Memory B cell (primary cell): ENCODE measurements around the gene OSBPL5.

Experiments used
- ATAC-seq: fragments of 150-1000 bp; cut with Tn5 transposase; 2 replicates; pipeline ENCODE4 v1.10.0; 2021; ENCODE audit warnings: low read depth, mild to moderate bottlenecking, moderate library complexity
- DNase-seq, 2 donors: peaks; one replicate each; pipeline ENCODE4 v3.0.0; 2022; ENCODE audit warnings: low spot score in 2 of 2
- H3K27ac Mint-ChIP-seq: one replicate; pipeline ENCODE4 v1.8.0; 2022; ENCODE audit warnings: mild to moderate bottlenecking, moderate library complexity, mixed read lengths
- H3K27me3 Mint-ChIP-seq: one replicate; pipeline ENCODE4 v1.8.0; 2022; ENCODE audit warnings: mixed read lengths
- H3K36me3 Mint-ChIP-seq: one replicate; pipeline ENCODE4 v1.8.0; 2022; ENCODE audit warnings: mild to moderate bottlenecking, mixed read lengths
- H3K4me1 Mint-ChIP-seq: one replicate; pipeline ENCODE4 v1.8.0; 2022; ENCODE audit warnings: mixed read lengths
- H3K4me3 Mint-ChIP-seq: one replicate; pipeline ENCODE4 v1.8.0; 2022; ENCODE audit warnings: mild to moderate bottlenecking, moderate library complexity, mixed read lengths
- H3K9me3 Mint-ChIP-seq: one replicate; pipeline ENCODE4 v1.8.0; 2022; ENCODE audit warnings: mixed read lengths

The OSBPL5 gene

DNA sequence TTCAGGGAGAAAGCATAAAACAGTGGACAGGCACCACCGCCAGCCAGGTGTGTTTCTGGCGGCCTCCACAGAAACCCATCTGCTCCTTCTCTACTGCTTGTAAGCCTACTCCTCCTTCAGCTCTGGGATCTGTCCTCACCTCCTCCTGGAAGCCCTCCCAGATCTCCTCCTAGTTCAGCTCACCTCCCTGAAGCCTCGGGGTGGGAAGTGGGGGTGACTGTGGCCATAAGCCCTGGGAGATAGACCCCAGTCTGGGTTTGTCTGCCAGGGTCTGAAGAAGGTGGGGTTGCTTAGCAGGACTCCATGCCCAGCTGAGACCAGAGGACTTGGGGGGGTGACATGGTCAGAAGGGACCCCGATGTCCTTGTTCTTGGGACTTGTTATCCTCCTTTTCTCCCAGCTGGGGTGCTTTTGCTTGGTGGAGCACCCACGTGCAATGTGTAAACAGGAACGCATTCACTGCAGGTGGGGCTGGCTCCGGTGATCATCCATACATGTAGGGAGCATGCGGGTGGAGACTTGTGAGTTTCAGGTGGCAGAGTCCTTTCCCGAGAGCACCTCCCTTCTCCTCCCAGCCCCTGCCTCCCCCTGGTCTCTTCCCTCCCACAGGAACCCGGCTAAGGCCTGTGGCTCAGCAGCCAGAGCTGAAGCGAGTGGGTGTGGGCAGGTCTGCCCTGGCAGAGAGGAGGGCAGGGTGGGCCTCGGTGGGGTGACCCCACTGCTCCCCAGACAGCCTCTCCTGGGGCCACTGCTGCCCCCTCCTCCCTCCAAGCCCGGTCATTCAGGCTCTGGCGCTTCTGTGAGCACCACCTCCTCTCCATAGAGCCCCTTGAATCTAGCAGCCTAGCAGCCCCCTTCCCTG lies 27.6 kb upstream of the OSBPL5 start:
- Mint-ChIP-seq H3K27ac (no peak overlapping the region), H3K4me3 (no peak overlapping the region), H3K4me1 (no peaks in the 10 kb centered on the region), H3K27me3 (peaks cover 4% of the 10 kb centered on the region), H3K9me3 (peaks cover 2% of the 10 kb centered on the region), H3K36me3 (no peaks in the 10 kb centered on the region)
- DNase-seq (no peak), ATAC-seq (no peak)

DNA sequence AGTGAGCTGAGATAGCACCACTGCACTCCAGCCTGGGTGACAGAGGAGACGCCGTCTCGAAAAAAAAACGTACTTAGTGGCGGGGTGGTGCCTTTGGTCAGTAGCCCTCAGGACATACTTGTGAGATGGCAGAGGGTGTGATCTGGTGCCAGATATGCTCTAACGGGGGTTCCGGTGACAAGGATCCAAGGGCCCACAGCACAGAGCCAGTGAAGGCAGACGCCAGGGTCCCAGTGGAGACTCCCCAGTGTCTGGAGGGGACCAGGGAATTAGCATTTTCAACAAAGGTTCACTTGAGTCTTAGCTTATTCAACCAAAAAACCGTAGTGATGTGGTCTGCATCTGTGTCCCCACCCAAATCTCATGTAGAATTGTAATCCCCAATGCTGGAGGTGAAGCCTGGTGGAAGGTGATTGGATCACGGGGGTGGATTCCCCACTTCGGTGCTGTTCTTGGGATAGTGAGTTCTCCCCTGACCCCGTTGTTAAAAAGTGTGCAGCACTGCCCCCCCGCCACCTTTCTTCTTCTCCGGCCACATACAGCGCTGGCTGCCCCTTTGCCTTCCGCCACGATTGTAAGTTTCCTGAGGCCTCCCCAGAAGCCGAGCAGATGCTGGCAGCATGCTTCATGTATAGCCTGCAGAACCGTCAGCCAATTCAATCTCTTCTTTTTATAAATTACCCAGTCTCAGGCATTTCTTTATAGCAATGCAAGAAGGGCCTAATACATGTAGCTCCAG lies 26.6 kb upstream of the OSBPL5 start:
- Mint-ChIP-seq H3K4me1 (no peaks in the 10 kb centered on the region), H3K27ac (no peak overlapping the region), H3K4me3 (no peak overlapping the region), H3K36me3 (no peaks in the 10 kb centered on the region), H3K9me3 (peaks cover 2% of the 10 kb centered on the region), H3K27me3 (peaks cover 4% of the 10 kb centered on the region)
- no peak for DNase-seq
- ATAC-seq: no peak

DNA sequence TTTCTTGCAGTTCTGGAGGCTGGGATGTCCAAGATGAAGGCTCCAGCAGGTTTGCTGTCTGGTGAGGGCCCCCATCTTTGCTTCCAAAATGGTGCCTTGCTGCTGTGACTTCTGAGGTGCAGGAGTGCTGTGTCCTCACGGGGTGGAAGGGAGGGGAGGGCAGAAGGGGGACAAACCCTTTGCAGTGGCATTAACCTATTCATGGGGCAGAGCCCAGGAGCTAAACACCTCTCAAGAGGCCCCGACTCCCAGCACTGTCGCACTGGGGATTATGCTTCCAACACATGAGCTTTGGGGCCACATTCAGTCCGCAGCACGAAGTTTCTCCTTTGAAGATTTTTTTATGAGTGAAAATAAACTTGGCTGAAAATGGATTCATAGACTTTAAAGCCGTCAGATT lies 25.5 kb upstream of the OSBPL5 start:
- ATAC-seq: no peak
- Mint-ChIP-seq H3K4me3 (no peak overlapping the region), H3K27me3 (peaks cover 2% of the 10 kb centered on the region), H3K36me3 (no peaks in the 10 kb centered on the region), H3K27ac (no peak overlapping the region), H3K9me3 (peaks cover 2% of the 10 kb centered on the region), H3K4me1 (no peaks in the 10 kb centered on the region)
- DNase-seq: no peak

DNA sequence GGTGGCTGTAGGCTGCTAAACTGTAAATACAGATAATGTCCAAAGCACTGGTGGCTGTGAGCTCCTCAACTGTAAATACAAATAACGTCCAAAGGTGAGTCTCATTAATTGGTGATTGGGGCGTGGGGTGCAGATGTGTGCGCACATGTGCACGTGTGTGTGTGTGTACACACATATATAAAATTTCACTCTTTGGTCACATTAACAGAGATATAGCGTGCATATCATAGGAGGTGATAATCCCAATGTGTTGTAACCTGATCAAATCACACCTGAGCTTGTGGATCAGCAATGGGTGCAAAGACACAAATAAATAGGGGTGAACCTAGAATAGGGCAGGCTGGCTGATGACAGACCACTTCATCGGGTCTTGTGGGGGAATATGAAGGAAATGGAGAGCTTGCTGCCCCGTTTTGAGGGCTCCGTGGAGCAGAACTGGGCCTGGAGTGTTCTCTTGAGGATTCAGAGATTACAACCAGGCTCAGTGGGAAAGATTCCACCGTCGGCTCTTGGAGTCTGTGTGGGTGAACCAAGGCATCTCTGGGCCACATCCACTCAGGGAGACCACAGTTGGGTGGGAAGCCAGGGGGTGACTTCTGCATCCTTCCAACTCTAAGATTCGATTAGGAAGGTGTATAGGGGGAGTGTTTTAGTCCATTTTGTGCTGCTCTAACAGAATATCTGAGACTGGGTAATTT lies 24.9 kb upstream of the OSBPL5 start:
- ATAC-seq: no peak
- no peak overlapping the region for H3K27ac Mint-ChIP-seq
- no peak overlapping the region for H3K4me3 Mint-ChIP-seq

DNA sequence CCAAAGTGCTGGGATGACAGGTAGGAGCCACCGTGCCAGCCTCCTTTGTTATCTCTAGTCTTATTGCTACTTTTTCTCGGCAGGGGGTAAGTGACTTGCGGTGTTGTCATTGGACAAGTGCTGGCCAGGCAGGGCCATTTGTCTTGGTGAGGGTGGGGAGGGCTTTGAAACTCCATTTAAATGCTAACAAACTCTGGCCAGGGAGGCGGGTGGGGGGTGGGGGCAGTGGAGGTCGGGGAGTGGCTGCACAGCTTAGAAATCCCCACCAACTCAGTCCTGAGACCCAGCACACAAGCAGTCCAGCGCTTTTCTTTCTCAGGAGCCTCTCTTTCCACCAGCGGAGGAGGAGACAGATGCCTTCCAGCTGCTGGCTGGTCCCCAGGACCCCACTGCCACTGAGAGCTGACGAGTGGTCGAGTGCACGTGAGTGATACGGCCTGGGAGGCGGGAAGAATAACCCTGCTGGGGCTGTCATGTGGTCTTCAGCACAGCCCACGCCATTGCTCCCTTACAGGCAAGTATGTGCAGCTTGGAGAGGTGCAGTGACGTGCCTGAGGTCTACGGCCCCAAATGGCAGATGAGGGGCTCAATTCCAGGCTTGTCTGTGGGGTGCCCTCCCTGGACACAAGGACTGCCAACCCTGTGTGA lies 24.2 kb upstream of the OSBPL5 start:
- no peaks in the 10 kb centered on the region for H3K4me1 Mint-ChIP-seq
- ATAC-seq: no peak
- peaks cover 2% of the 10 kb centered on the region for H3K9me3 Mint-ChIP-seq
- H3K27ac Mint-ChIP-seq: no peak overlapping the region
- H3K27me3 Mint-ChIP-seq: peaks cover 2% of the 10 kb centered on the region
- no peak for DNase-seq
- no peaks in the 10 kb centered on the region for H3K36me3 Mint-ChIP-seq
- H3K4me3 Mint-ChIP-seq: no peak overlapping the region

More for the DNA sequence above, 24.9 kb upstream of the OSBPL5 start:
- Mint-ChIP-seq H3K9me3 (peaks cover 2% of the 10 kb centered on the region), H3K27me3 (peaks cover 2% of the 10 kb centered on the region), H3K4me1 (no peaks in the 10 kb centered on the region), H3K36me3 (no peaks in the 10 kb centered on the region)
- DNase-seq: no peak

DNA sequence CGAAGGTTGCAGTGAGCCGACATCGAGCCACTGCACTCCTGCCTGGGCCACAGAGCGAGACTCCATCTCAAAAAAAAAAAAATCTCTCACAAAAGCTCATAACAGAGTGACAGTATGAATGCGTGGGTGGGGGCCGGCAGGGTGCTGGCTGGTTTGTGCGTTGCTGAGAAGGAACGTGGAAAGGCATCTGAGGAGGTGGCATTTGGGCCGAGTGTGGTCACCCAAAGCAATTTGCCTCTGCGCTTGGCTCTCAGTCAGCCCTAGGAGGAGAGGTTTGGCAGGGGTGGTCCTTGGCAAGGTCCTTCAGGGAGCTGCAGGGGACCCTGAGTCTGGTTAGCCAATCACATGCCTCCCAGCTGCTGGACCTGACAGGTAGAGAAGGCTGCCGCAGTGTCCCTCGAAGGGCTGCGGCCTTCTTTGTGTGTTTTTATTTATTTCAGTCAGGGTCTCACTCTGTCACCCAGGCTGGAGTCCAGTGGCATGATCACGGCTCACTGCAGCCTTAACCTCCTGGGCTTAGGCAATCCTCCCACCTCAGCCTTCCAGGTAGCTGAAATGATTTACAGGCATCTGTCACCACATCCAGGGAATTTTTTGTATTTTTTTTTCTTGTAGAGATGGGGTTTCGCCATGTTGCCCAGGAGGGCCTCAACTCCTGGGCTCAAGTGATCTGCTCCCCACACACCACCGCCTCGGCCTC lies 23.5 kb upstream of the OSBPL5 start:
- no peak for ATAC-seq
- DNase-seq: no peak
- Mint-ChIP-seq H3K4me3 (no peak overlapping the region), H3K27me3 (peaks cover 4% of the 10 kb centered on the region), H3K27ac (no peak overlapping the region), H3K9me3 (peaks cover 2% of the 10 kb centered on the region), H3K4me1 (no peaks in the 10 kb centered on the region), H3K36me3 (no peaks in the 10 kb centered on the region)

DNA sequence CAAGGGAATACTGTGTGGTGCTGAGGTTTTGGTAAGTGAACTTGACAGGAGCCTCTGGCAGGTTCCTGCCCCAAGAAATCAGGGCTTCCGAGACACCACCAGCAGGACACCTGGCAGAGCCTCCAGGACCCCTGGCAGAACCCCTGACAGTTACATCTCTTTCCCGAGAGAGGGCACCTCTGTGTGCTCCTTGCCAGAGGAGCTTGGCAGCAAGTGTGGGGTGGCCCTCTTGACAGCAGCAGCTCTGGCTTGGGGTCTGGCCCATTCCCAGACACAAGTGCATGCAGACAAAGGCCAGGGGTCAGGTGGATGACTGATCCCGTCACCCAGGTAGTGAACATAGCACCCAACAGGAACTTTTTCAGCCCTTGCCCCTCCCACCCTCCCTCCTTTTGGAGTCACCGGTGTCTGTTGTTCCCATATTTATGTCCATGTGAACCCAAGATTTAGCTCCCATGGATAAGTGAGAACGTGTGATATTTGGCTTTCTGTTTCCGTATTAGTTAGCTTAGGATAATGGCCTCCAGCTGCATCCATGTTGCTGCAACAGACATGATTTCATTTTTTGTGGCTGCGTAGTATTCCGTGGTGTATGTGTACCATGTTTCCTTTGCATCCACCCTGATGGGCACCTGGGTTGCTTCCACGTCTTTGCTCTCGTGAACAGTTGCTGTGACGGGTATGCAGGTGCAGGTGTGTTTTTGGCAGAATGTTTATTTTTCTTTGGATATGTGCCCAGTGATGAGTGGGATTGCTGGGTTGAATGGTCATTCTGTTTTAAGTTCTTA lies 21.2 kb upstream of the OSBPL5 start:
- H3K36me3 Mint-ChIP-seq: no peaks in the 10 kb centered on the region
- H3K4me3 Mint-ChIP-seq: no peak overlapping the region
- DNase-seq (no peak), ATAC-seq (no peak)
- H3K27ac Mint-ChIP-seq: no peak overlapping the region
- no peaks in the 10 kb centered on the region for H3K4me1 Mint-ChIP-seq
- peaks cover 2% of the 10 kb centered on the region for H3K9me3 Mint-ChIP-seq
- H3K27me3 Mint-ChIP-seq: peaks cover 4% of the 10 kb centered on the region

DNA sequence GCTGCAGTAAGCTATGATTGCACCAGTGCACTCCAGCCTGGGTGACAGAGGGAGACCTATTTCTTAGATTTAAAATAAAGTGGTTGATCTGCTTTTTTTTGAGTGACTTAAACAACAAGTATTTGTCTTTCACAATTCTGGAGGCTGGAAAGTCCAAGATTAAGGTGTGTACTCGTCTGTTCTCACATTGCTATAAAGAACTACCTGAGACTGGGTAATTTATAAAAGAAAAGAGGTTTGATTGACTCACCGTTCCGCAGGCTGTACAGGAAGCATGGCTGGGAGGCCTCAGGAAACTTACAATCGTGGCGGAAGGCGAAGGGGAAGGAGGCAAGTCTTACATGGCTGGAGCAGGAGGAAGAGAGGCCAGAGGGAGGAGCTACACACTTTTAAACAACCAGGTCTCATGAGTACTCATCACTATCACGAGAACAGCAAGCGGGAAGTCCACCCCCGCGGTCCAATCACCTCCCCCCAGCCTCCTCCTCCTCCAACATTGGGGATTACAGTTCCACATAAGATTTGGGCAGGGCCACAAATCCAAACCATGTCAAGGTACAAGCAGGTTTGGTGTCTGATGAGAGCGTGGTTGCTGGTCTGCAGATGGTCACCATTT lies 19.7 kb upstream of the OSBPL5 start:
- DNase-seq: no peak
- peaks cover 2% of the 10 kb centered on the region for H3K9me3 Mint-ChIP-seq
- ATAC-seq: no peak
- peaks cover 4% of the 10 kb centered on the region for H3K27me3 Mint-ChIP-seq
- H3K27ac Mint-ChIP-seq: no peak overlapping the region
- H3K4me1 Mint-ChIP-seq: no peaks in the 10 kb centered on the region
- no peak overlapping the region for H3K4me3 Mint-ChIP-seq
- no peaks in the 10 kb centered on the region for H3K36me3 Mint-ChIP-seq

DNA sequence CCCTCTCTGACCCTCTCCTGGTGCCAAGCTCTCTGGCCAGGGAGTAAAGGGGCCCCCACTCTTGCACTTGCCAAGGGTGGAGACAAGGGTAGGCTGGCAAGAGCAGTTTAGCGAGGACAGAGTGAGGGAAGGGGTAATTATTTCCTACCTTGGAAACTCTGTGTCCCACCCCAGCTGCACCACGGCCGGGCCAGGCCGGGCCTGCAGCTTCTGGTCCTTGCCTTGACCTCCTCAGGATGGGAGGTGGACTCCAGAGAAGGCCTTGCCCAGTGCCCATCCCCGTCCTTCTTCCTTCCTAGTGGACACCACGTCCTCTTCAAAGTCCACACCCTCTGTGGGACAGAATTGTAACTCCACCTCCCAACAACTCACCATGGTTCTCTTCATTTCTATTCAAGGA lies 18.4 kb upstream of the OSBPL5 start:
- ATAC-seq (no peak), DNase-seq (no peak)
- peaks cover 3% of the 10 kb centered on the region for H3K9me3 Mint-ChIP-seq
- no peaks in the 10 kb centered on the region for H3K4me1 Mint-ChIP-seq
- no peak overlapping the region for H3K4me3 Mint-ChIP-seq
- H3K27me3 Mint-ChIP-seq: peaks cover 4% of the 10 kb centered on the region
- H3K36me3 Mint-ChIP-seq: no peaks in the 10 kb centered on the region
- H3K27ac Mint-ChIP-seq: no peak overlapping the region

DNA sequence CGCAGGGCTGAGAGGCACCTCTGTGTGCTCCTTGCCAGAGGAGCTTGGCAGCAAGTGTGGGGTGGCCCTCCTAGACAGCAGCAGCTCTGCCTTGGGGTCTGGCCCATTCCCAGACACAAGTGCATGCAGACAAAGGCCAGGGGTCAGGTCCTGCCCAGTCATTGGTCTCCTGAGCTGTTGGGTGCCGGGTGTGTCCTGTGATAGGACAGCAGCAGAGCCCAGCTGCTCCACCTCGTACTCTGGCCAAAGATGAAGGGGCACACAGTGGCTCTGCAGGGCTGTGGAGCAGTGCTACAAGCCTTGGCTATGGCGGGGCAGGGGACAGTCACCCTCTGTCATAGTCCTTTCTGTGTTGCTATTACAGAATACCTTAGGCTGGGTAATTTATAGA lies 17.3 kb upstream of the OSBPL5 start:
- Mint-ChIP-seq H3K36me3 (no peaks in the 10 kb centered on the region), H3K27ac (no peak overlapping the region), H3K4me1 (no peaks in the 10 kb centered on the region), H3K9me3 (peaks cover 3% of the 10 kb centered on the region), H3K4me3 (no peak overlapping the region), H3K27me3 (peaks cover 3% of the 10 kb centered on the region)
- no peak for ATAC-seq
- no peak for DNase-seq

DNA sequence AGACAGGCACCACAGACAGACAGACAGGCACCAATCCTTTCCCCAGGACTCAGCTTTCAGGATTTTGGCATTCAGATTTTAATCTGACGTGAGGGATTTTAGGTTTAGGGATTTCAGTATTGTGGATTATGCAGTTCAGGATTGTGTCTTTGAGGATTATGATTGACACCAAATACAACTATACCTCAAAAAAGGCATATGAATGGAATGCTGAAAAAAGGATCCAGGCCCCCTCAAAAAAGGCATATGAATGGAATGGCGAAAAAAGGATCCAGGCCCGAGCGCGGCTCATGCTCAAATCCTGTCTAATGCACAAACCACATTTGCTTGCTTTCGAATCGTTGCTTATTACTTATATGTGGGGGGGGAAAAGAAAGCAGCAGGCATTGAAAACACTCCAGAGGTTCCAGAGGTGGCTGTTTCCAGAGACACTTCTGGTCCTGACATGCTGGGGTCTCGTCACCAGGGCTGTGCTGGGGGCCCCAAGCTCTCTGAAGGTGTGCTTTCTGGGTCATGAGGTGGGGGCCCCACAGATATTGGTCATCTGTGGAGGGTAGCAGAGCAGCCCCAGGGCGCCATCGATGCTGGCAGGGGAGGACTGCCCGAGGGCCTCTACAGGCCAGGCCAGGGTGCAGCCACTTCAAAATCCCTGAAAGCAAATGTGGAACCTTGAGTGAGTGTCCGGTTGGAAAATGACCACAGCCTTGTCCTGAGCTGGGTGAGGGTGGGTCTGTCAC lies 16.8 kb upstream of the OSBPL5 start:
- Mint-ChIP-seq H3K4me3 (no peak overlapping the region), H3K27ac (no peak overlapping the region), H3K9me3 (peaks cover 3% of the 10 kb centered on the region), H3K36me3 (no peaks in the 10 kb centered on the region), H3K27me3 (peaks cover 3% of the 10 kb centered on the region), H3K4me1 (no peaks in the 10 kb centered on the region)
- DNase-seq (no peak), ATAC-seq (no peak)

DNA sequence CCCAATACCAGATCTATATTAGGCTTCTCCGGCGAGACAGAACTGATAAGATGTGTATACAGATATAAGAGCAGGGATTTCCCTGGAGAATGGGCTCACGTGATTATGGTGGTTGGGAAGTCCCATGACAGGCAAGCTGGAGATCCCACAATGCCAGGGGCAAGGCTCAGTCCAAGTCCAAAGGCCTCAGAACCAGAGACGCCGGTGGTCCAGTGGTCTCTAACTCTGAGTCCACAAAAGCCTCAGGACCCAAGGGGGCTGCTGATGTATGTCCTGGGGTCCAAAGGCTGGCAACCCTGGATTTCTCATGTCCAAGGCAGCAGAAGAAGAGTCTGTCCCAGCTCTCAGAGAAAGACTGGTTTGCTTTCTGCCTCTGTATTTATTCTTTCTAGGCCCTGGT lies 15.8 kb upstream of the OSBPL5 start:
- peaks cover 4% of the 10 kb centered on the region for H3K27me3 Mint-ChIP-seq
- DNase-seq (no peak), ATAC-seq (no peak)
- H3K27ac Mint-ChIP-seq: no peak overlapping the region
- no peak overlapping the region for H3K4me3 Mint-ChIP-seq
- H3K9me3 Mint-ChIP-seq: peaks cover 4% of the 10 kb centered on the region
- H3K4me1 Mint-ChIP-seq: no peaks in the 10 kb centered on the region
- H3K36me3 Mint-ChIP-seq: peaks cover 1% of the 10 kb centered on the region
